Measurements from ENCODE around the gene SMG6. TPM values are rescaled to one million over a fixed set of nuclear protein-coding genes. Genes with fewer than 3 reads are reported as not detected.

The SMG6 gene
- total RNA-seq, 6 donors from 2014 or later = 29.9 to 126 (median 30.5) TPM

DNA sequence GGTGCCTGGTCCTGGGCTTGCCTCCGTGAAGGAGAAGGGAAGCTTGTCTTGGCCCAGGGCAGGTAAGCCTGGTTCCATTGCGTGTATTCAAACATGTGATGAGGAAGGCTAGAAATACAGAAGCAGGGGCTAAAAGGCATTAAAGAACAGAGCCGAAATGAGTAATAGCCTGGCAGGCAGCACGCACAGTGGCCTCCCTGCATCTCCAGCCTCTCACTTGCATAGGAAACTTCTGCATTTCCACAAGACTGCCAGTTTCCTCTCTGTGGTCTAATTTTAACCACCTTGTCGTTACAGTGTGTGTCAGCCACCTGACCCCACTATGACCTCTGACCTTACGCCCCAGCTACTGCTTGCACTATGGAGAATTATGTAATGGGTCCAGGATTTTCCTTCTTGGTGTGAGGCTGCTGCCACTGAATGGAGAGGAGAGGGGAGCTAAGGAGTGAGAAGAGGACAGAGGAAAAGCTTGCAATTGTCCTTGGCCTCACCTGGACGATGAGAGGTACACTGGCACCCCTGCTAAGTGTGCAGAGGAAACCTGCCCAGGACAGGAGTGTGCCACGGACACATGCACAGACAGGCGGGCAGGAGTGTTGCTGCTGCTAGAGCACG is 215.9 kb downstream of the SMG6 start:
- peaks cover 75 to 95% (median 86%) of the 10 kb centered on the region in 4 donors for H3K4me1 ChIP-seq
- no peaks in the 10 kb centered on the region for H3K27me3 ChIP-seq
- TF ChIP-seq POLR2AphosphoS5 (IDR thresholded peaks at IDR 0.05) (peak; percentile 67 to 79), EP300 (IDR thresholded peaks at IDR 0.05) (peak in 2 of 4 donors; percentile 26 to 31), POLR2A (IDR thresholded peaks at IDR 0.05) (no peak)
- TF ChIP-seq, protein P1, sequence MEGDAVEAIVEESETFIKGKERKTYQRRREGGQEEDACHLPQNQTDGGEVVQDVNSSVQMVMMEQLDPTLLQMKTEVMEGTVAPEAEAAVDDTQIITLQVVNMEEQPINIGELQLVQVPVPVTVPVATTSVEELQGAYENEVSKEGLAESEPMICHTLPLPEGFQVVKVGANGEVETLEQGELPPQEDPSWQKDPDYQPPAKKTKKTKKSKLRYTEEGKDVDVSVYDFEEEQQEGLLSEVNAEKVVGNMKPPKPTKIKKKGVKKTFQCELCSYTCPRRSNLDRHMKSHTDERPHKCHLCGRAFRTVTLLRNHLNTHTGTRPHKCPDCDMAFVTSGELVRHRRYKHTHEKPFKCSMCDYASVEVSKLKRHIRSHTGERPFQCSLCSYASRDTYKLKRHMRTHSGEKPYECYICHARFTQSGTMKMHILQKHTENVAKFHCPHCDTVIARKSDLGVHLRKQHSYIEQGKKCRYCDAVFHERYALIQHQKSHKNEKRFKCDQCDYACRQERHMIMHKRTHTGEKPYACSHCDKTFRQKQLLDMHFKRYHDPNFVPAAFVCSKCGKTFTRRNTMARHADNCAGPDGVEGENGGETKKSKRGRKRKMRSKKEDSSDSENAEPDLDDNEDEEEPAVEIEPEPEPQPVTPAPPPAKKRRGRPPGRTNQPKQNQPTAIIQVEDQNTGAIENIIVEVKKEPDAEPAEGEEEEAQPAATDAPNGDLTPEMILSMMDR (IDR thresholded peaks at IDR 0.05) = no peak
- 46 to 57% methylated on average over 10 of the region's 10 CpGs for WGBS, 2 donors
- H3K9me3 ChIP-seq = no peaks in the 10 kb centered on the region
- peak overlapping the region in 3 of 4 donors; percentile 46 to 92 (median 86) for H3K27ac ChIP-seq
- DNase-seq (peak in 1 of 2 donors; percentile 61), ATAC-seq (ENCODE audit: low FRiP score in 2 of 2) (peak in 1 of 2 donors; percentile 6)
- H3K4me3 ChIP-seq = no peak overlapping the region
- no peaks in the 10 kb centered on the region for H3K36me3 ChIP-seq

- WGBS, 2 donors = 56 to 66% methylated on average over 3 of the region's 3 CpGs
These were observed 217.3 kb downstream of the SMG6 start for GRCh38 chr17:2086306-2086705.

GRCh38 chr17:2085648-2085949 is 218.0 kb downstream of the SMG6 start:
- DNase-seq (no peak), ATAC-seq (ENCODE audit: low FRiP score in 2 of 2) (no peak)
- Histone ChIP-seq H3K36me3 (peaks cover 0 to 16% (median 11%) of the 10 kb centered on the region in 4 donors), H3K4me3 (no peak overlapping the region), H3K27ac (peak overlapping the region; percentile 77 to 92 (median 86)), H3K9me3 (no peaks in the 10 kb centered on the region), H3K4me1 (peaks cover 68 to 79% (median 77%) of the 10 kb centered on the region in 4 donors), H3K27me3 (no peaks in the 10 kb centered on the region)
- TF ChIP-seq POLR2AphosphoS5 (IDR thresholded peaks at IDR 0.05) (peak in 1 of 2 donors; percentile 56), EP300 (IDR thresholded peaks at IDR 0.05) (peak in 1 of 4 donors; percentile 27)
- TF ChIP-seq, protein P1 (IDR thresholded peaks at IDR 0.05) = no peak
- 40 to 42% methylated on average over 5 of the region's 5 CpGs for WGBS, 2 donors

More at GRCh38 chr17:2086306-2086705, 217.3 kb downstream of the SMG6 start:
- ATAC-seq (ENCODE audit: low FRiP score in 2 of 2) = no peak
- no peaks in the 10 kb centered on the region for H3K9me3 ChIP-seq
- no peaks in the 10 kb centered on the region for H3K27me3 ChIP-seq
- TF ChIP-seq, protein P1 (IDR thresholded peaks at IDR 0.05) = no peak
- no peak for TF ChIP-seq EP300 (IDR thresholded peaks at IDR 0.05)
- TF ChIP-seq POLR2A (IDR thresholded peaks at IDR 0.05) = no peak
- no peak for TF ChIP-seq POLR2AphosphoS5 (IDR thresholded peaks at IDR 0.05)
- peaks cover 75 to 87% (median 84%) of the 10 kb centered on the region in 4 donors for H3K4me1 ChIP-seq
- peaks cover 0 to 9% (median 5%) of the 10 kb centered on the region in 4 donors for H3K36me3 ChIP-seq
- DNase-seq = no peak
- H3K4me3 ChIP-seq = no peak overlapping the region
- peak overlapping the region; percentile 77 to 92 (median 86) for H3K27ac ChIP-seq

GRCh38 chr17:2084766-2085647 is 218.6 kb downstream of the SMG6 start:
- Histone ChIP-seq H3K36me3 (peaks cover 0 to 21% (median 14%) of the 10 kb centered on the region in 4 donors), H3K27me3 (no peaks in the 10 kb centered on the region), H3K4me1 (peaks cover 62 to 74% (median 71%) of the 10 kb centered on the region in 4 donors), H3K9me3 (no peaks in the 10 kb centered on the region), H3K27ac (peak overlapping the region; percentile 77 to 92 (median 86)), H3K4me3 (no peak overlapping the region)
- ATAC-seq (ENCODE audit: low FRiP score in 2 of 2) (peak; percentile 35 to 58), DNase-seq (peak in 1 of 2 donors; percentile 66)
- TF ChIP-seq, protein P1 (IDR thresholded peaks at IDR 0.05) = no peak
- no peak for TF ChIP-seq EP300 (IDR thresholded peaks at IDR 0.05)
- no peak for TF ChIP-seq POLR2A (IDR thresholded peaks at IDR 0.05)
- TF ChIP-seq POLR2AphosphoS5 (IDR thresholded peaks at IDR 0.05) = peak in 1 of 2 donors; percentile 24
- WGBS, 2 donors = 51 to 58% methylated on average over 13 of the region's 13 CpGs

All from upper lobe of left lung (tissue), 6 donors.